ENCODE results near the gene CDH6. TPM values are rescaled to one million over a fixed set of nuclear protein-coding genes. Genes with fewer than 3 reads are reported as not detected.

The CDH6 gene
- total and polyA plus RNA-seq, 10 of the 15 experiments (the other 5 are each of a cell fraction or from before 2014, with no cell fraction given), result 0.01 TPM; not detected in 9

- WGBS (ENCODE audit: insufficient coverage, insufficient replicate concordance, low lambda C conversion rate, missing lambda C conversion rate), result 7% methylated on average over 1 of the region's 1 CpG
- no peak overlapping the region for H2AFZ ChIP-seq (ENCODE audit: control insufficient read depth, low read depth, low read length)
- no peaks in the 10 kb centered on the region for H3K36me3 ChIP-seq (ENCODE audit: control insufficient read depth in 2 of 2, insufficient read depth in 2 of 2, low read length in 1 of 2)
- no peak overlapping the region for H3K4me2 ChIP-seq (ENCODE audit: control insufficient read depth, insufficient read depth)
- FAIRE-seq, result no peak
- H3K9me3 ChIP-seq (replicated peaks; ENCODE audit: control insufficient read depth, insufficient read depth, low read length), result no peaks in the 10 kb centered on the region; the same call in 2 of the 3 replicates
- no peaks in the 10 kb centered on the region for H4K20me1 ChIP-seq (ENCODE audit: control insufficient read depth, insufficient read depth)
- ChIA-PET SMC1A (ENCODE audit: uncharacterized antibody, unreplicated experiment) (interaction anchor here (0.7 kb wide), 1 partner anchor 56 kb away, joined by 3 read pairs; no protein-coding TSS in a partner anchor), CTCF (no interaction called here), RAD21 (ENCODE audit: unreplicated experiment) (no interaction called here), POLR2A (no interaction called here)
- TF ChIP-seq USF1 (IDR thresholded peaks at IDR 0.05; ENCODE audit: borderline replicate concordance, extremely low read length, insufficient read depth, low read depth, low read length) (no peak), E2F8 (IDR thresholded peaks at IDR 0.05; ENCODE audit: low read depth, partially characterized antibody) (no peak), IRF4 (IDR thresholded peaks at IDR 0.05; ENCODE audit: low read depth, low read length) (no peak), ZNF207 (IDR thresholded peaks at IDR 0.05; ENCODE audit: borderline replicate concordance) (no peak), EGR1 (IDR thresholded peaks at IDR 0.05; ENCODE audit: borderline replicate concordance in 1 of 2, low read depth in 2 of 2, low read length in 2 of 2) (no peak), SREBF1 (IDR thresholded peaks at IDR 0.05; ENCODE audit: low read length) (no peak)
- H3K9ac ChIP-seq (ENCODE audit: control insufficient read depth, insufficient read depth, low read length), result no peak overlapping the region
- BruUV-seq (replicated peaks), result no TSS peak
- no peaks in the 10 kb centered on the region for H3K79me2 ChIP-seq (ENCODE audit: control insufficient read depth, insufficient read depth, low read length)
- no peak for DNase-seq (ENCODE audit: low read depth, low spot score)
- no peak for ATAC-seq
- intact Hi-C loops (cut with micrococcal nuclease; ENCODE audit: unreplicated experiment) (no loop called here), in situ Hi-C loops (cut with MboI) (no loop called here)
- no peak overlapping the region for H3K27ac ChIP-seq (ENCODE audit: control insufficient read depth, insufficient read depth)
- no peaks in the 10 kb centered on the region for H3K27me3 ChIP-seq (replicated peaks in 1 of 2; ENCODE audit: control insufficient read depth in 2 of 2, insufficient read depth in 2 of 2, low read length in 1 of 2)
- H3K4me3 ChIP-seq, result no peak overlapping the region
- no peaks in the 10 kb centered on the region for H3K4me1 ChIP-seq (ENCODE audit: control insufficient read depth, insufficient read depth, low read length)
These were observed 167.7 kb downstream of the CDH6 start for GRCh38 chr5:31361234-31361633.
